ENCODE measurements around the gene CPSF7. TPM values are rescaled to one million over a fixed set of nuclear protein-coding genes. Genes with fewer than 3 reads are reported as not detected.
"Not testable (repeated sequence)": the region's sequence is repeated elsewhere in the genome, so short reads cannot be mapped to it uniquely, and the experiment has no call there.

Gene CPSF7
- total RNA-seq, 1 experiment from 2014 or later = 87.0 TPM

GRCh38 chr11:61468002-61468401 lies 38.2 kb upstream of the CPSF7 start:
- Histone ChIP-seq H3K4me1 (replicated peaks; ENCODE audit: insufficient read depth) (no peaks in the 10 kb centered on the region), H3K4me2 (no peak overlapping the region), H3K79me2 (ENCODE audit: low read depth) (no peaks in the 10 kb centered on the region), H3K27me3 (ENCODE audit: insufficient read depth, low read depth) (no peaks in the 10 kb centered on the region), H2AFZ (no peak overlapping the region), H3K36me3 (ENCODE audit: low read depth) (no peaks in the 10 kb centered on the region), H3F3A (ENCODE audit: insufficient read depth, low read depth) (no peaks in the 10 kb centered on the region; the same call in 1 of the 2 replicates), H3K9me3 (ENCODE audit: insufficient read depth, low read depth) (no peaks in the 10 kb centered on the region), H3K4me3 (no peak overlapping the region), H4K20me1 (ENCODE audit: insufficient read depth) (no peaks in the 10 kb centered on the region), H3K27ac (no peak overlapping the region), H3K9me2 (ENCODE audit: insufficient read depth) (no peaks in the 10 kb centered on the region)
- POLR2A ChIA-PET (ENCODE audit: unreplicated experiment) = interaction anchor here (0.7 kb wide), 1 partner anchor 626 kb away, joined by 3 read pairs; no protein-coding TSS in a partner anchor
- BruUV-seq (replicated peaks) = no TSS peak
- no peak for TF ChIP-seq EZH2 (IDR thresholded peaks at IDR 0.05; ENCODE audit: low read depth)
- no peak for TF ChIP-seq CTCF (conservative IDR thresholded peaks at IDR 0.05)
- CTCF ChIA-PET = no interaction called here
- DNase-seq = no peak
- intact Hi-C loops (cut with micrococcal nuclease; ENCODE audit: unreplicated experiment) = no loop called here

- H3K4me1 ChIP-seq (replicated peaks; ENCODE audit: insufficient read depth); CTCF ChIA-PET; H3K4me3 ChIP-seq; H3F3A ChIP-seq (ENCODE audit: insufficient read depth, low read depth); H3K4me2 ChIP-seq; H3K79me2 ChIP-seq (ENCODE audit: low read depth); DNase-seq; H3K27ac ChIP-seq; H2AFZ ChIP-seq; intact Hi-C loops (cut with micrococcal nuclease; ENCODE audit: unreplicated experiment); H4K20me1 ChIP-seq (ENCODE audit: insufficient read depth); H3K9me2 ChIP-seq (ENCODE audit: insufficient read depth); H3K27me3 ChIP-seq (ENCODE audit: insufficient read depth, low read depth); BruUV-seq (replicated peaks); H3K9me3 ChIP-seq (ENCODE audit: insufficient read depth, low read depth); H3K36me3 ChIP-seq (ENCODE audit: low read depth): not testable (repeated sequence)
- POLR2A ChIA-PET (ENCODE audit: unreplicated experiment) = interaction anchor here (0.7 kb wide), 1 partner anchor 627 kb away, joined by 3 read pairs; no protein-coding TSS in a partner anchor
Observed at GRCh38 chr11:61467602-61468001, 37.8 kb upstream of the CPSF7 start.

- intact Hi-C loops (cut with micrococcal nuclease; ENCODE audit: unreplicated experiment) = no loop called here
- Histone ChIP-seq H2AFZ (no peak overlapping the region), H3K9me3 (ENCODE audit: insufficient read depth, low read depth) (no peaks in the 10 kb centered on the region), H3K27me3 (ENCODE audit: insufficient read depth, low read depth) (no peaks in the 10 kb centered on the region), H3K9me2 (ENCODE audit: insufficient read depth) (no peaks in the 10 kb centered on the region), H3K4me1 (replicated peaks; ENCODE audit: insufficient read depth) (no peaks in the 10 kb centered on the region), H4K20me1 (ENCODE audit: insufficient read depth) (0 out of 2 replicates have a peak, but pooled peaks cover 4% of the 10 kb centered on the region), H3K27ac (no peak overlapping the region), H3F3A (ENCODE audit: insufficient read depth, low read depth) (no peaks in the 10 kb centered on the region; the same call in 1 of the 2 replicates), H3K4me2 (no peak overlapping the region), H3K36me3 (ENCODE audit: low read depth) (no peaks in the 10 kb centered on the region), H3K79me2 (ENCODE audit: low read depth) (no peaks in the 10 kb centered on the region), H3K4me3 (no peak overlapping the region)
- no peak for DNase-seq
- BruUV-seq (replicated peaks) = no TSS peak
- TF ChIP-seq EZH2 (IDR thresholded peaks at IDR 0.05; ENCODE audit: low read depth) (no peak), CTCF (conservative IDR thresholded peaks at IDR 0.05) (no peak)
- CTCF ChIA-PET = no interaction called here
- POLR2A ChIA-PET (ENCODE audit: unreplicated experiment) = interaction anchor here (0.7 kb wide), 1 partner anchor 635 kb away, joined by 8 read pairs; no protein-coding TSS in a partner anchor
Observed at GRCh38 chr11:61460986-61461385, 31.2 kb upstream of the CPSF7 start.

- intact Hi-C loops (cut with micrococcal nuclease; ENCODE audit: unreplicated experiment) = no loop called here
- BruUV-seq (replicated peaks) = no TSS peak
- Histone ChIP-seq H4K20me1 (ENCODE audit: insufficient read depth) (0 out of 2 replicates have a peak, but pooled peaks cover 4% of the 10 kb centered on the region), H3F3A (ENCODE audit: insufficient read depth, low read depth) (no peaks in the 10 kb centered on the region; the same call in 1 of the 2 replicates), H3K79me2 (ENCODE audit: low read depth) (no peaks in the 10 kb centered on the region), H3K27ac (no peak overlapping the region), H3K27me3 (ENCODE audit: insufficient read depth, low read depth) (no peaks in the 10 kb centered on the region), H3K9me3 (ENCODE audit: insufficient read depth, low read depth) (no peaks in the 10 kb centered on the region), H3K9me2 (ENCODE audit: insufficient read depth) (no peaks in the 10 kb centered on the region), H3K4me1 (replicated peaks; ENCODE audit: insufficient read depth) (no peaks in the 10 kb centered on the region), H3K4me3 (no peak overlapping the region), H2AFZ (no peak overlapping the region), H3K4me2 (no peak overlapping the region), H3K36me3 (ENCODE audit: low read depth) (no peaks in the 10 kb centered on the region)
- POLR2A ChIA-PET (ENCODE audit: unreplicated experiment) = interaction anchor here (0.6 kb wide), 1 partner anchor 53 kb away, joined by 7 read pairs; no protein-coding TSS in a partner anchor
- TF ChIP-seq EZH2 (IDR thresholded peaks at IDR 0.05; ENCODE audit: low read depth) = no peak
- TF ChIP-seq CTCF (conservative IDR thresholded peaks at IDR 0.05) = no peak
- no peak for DNase-seq
- CTCF ChIA-PET = no interaction called here
Observed at GRCh38 chr11:61460474-61460881, 30.7 kb upstream of the CPSF7 start.
